Measurements from ENCODE around the gene PDCL2. TPM values are rescaled to one million over a fixed set of nuclear protein-coding genes. Genes with fewer than 3 reads are reported as not detected.

PDCL2 gene
- total and polyA plus RNA-seq, 9 of the 15 experiments (the other 6 are each of a cell fraction or from before 2014, with no cell fraction given): 0.62 to 2.5 (median 1.2) TPM

DNA sequence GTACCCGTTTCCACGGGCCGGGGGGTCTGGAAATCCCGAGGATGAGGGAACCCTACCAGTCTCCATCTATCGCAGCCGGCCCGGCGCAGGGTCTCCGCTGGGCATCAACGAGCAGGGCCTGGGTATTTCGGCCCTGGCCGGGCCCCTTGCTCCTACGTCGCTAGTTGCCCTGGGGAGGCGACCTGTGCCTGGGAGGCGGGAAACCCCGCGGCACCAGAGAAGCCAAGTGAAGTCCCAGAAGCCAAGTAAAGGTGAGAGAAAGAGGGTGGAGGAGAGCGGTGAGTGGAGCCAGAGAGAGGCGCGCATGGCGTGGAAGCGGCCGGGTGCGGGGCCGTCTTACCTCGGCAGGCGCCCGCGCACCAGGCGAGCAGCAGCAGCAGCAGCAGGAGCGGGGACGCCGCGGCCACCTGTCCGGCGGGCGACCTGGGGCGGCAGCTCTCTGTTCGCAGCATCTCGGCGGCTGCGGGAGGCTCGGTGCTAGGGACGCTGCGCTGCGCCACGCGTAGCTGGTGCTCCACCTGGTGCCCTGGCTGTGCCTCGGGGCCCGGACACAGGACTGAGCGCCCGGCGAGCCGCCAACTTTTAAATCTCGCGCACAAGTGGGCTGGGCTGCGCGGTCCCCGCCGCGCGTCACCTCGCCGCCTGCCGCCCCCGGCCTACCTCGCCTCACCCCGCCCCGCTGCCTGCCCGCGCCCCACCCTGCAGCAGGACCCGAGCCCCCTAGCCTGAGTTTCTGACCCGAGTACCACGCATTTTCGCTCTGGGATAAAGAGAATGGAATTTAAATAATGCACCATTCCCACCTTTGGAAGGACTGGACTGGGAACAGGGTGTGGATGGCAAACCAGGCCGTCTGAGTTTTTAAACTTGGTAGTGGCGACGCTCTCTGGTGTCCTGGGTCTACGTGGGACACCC lies 44.0 kb upstream of the PDCL2 start, which contains the start of gene NMU (continued):
- TF ChIP-seq TAF1 (IDR thresholded peaks at IDR 0.05; ENCODE audit: control insufficient read depth, extremely low read depth, insufficient read depth, low read length, severe bottlenecking): peak; percentile 77
- TF ChIP-seq, protein P1, sequence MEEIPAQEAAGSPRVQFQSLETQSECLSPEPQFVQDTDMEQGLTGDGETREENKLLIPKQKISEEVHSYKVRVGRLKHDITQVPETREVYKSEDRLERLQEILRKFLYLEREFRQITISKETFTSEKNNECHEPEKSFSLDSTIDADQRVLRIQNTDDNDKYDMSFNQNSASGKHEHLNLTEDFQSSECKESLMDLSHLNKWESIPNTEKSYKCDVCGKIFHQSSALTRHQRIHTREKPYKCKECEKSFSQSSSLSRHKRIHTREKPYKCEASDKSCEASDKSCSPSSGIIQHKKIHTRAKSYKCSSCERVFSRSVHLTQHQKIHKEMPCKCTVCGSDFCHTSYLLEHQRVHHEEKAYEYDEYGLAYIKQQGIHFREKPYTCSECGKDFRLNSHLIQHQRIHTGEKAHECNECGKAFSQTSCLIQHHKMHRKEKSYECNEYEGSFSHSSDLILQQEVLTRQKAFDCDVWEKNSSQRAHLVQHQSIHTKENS (CRISPR knock-in tag; IDR thresholded peaks at IDR 0.05): no peak
- TF ChIP-seq ZNF121 (CRISPR knock-in tag; conservative IDR thresholded peaks at IDR 0.05): no peak
- TF ChIP-seq EZH2 (IDR thresholded peaks at IDR 0.05; ENCODE audit: borderline replicate concordance, low read depth, low read length): no peak
- TF ChIP-seq, protein P2, sequence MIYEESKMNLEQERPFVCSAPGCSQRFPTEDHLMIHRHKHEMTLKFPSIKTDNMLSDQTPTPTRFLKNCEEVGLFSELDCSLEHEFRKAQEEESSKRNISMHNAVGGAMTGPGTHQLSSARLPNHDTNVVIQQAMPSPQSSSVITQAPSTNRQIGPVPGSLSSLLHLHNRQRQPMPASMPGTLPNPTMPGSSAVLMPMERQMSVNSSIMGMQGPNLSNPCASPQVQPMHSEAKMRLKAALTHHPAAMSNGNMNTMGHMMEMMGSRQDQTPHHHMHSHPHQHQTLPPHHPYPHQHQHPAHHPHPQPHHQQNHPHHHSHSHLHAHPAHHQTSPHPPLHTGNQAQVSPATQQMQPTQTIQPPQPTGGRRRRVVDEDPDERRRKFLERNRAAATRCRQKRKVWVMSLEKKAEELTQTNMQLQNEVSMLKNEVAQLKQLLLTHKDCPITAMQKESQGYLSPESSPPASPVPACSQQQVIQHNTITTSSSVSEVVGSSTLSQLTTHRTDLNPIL (CRISPR knock-in tag; IDR thresholded peaks at IDR 0.05): no peak
- TF ChIP-seq STAT5A (IDR thresholded peaks at IDR 0.05; ENCODE audit: borderline replicate concordance, low read length): no peak
- TF ChIP-seq CC2D1A (IDR thresholded peaks at IDR 0.05): no peak
- TF ChIP-seq POLR2G (IDR thresholded peaks at IDR 0.05; ENCODE audit: low read depth, low read length): peak; percentile 97
- no peak for TF ChIP-seq BRD4 (IDR thresholded peaks at IDR 0.05)
- no peak for TF ChIP-seq ZC3H8 (IDR thresholded peaks at IDR 0.05)
- no peak for TF ChIP-seq JUN (IDR thresholded peaks at IDR 0.05; ENCODE audit: borderline replicate concordance, low read depth, low read length)
- TF ChIP-seq JUN (CRISPR knock-in tag; IDR thresholded peaks at IDR 0.05; ENCODE audit: borderline replicate concordance): 0 out of 2 replicates have a peak, but pooled peaks have one; percentile 17
- TF ChIP-seq, protein P3, sequence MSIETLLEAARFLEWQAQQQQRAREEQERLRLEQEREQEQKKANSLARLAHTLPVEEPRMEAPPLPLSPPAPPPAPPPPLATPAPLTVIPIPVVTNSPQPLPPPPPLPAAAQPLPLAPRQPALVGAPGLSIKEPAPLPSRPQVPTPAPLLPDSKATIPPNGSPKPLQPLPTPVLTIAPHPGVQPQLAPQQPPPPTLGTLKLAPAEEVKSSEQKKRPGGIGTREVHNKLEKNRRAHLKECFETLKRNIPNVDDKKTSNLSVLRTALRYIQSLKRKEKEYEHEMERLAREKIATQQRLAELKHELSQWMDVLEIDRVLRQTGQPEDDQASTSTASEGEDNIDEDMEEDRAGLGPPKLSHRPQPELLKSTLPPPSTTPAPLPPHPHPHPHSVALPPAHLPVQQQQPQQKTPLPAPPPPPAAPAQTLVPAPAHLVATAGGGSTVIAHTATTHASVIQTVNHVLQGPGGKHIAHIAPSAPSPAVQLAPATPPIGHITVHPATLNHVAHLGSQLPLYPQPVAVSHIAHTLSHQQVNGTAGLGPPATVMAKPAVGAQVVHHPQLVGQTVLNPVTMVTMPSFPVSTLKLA (conservative IDR thresholded peaks at IDR 0.05): 0 out of 4 replicates have a peak, but pooled peaks of 1 of the 2 experiments have one; percentile 33
- TF ChIP-seq PRMT5 (CRISPR knock-in tag; IDR thresholded peaks at IDR 0.05): no peak
- no peak for TF ChIP-seq ATF1 (CRISPR knock-in tag; IDR thresholded peaks at IDR 0.05)
- peak; percentile 69 for TF ChIP-seq ATF1 (tag; IDR thresholded peaks at IDR 0.05)
- TF ChIP-seq, protein P4, sequence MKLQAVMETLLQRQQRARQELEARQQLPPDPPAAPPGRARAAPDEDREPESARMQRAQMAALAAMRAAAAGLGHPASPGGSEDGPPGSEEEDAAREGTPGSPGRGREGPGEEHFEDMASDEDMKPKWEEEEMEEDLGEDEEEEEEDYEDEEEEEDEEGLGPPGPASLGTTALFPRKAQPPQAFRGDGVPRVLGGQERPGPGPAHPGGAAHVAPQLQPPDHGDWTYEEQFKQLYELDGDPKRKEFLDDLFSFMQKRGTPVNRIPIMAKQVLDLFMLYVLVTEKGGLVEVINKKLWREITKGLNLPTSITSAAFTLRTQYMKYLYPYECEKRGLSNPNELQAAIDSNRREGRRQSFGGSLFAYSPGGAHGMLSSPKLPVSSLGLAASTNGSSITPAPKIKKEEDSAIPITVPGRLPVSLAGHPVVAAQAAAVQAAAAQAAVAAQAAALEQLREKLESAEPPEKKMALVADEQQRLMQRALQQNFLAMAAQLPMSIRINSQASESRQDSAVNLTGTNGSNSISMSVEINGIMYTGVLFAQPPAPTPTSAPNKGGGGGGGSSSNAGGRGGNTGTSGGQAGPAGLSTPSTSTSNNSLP (IDR thresholded peaks at IDR 0.05; ENCODE audit: borderline replicate concordance, low read depth, low read length): no peak
- TF ChIP-seq, protein P5, sequence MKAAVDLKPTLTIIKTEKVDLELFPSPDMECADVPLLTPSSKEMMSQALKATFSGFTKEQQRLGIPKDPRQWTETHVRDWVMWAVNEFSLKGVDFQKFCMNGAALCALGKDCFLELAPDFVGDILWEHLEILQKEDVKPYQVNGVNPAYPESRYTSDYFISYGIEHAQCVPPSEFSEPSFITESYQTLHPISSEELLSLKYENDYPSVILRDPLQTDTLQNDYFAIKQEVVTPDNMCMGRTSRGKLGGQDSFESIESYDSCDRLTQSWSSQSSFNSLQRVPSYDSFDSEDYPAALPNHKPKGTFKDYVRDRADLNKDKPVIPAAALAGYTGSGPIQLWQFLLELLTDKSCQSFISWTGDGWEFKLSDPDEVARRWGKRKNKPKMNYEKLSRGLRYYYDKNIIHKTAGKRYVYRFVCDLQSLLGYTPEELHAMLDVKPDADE (conservative IDR thresholded peaks at IDR 0.05; ENCODE audit: control insufficient read depth, low read depth, low read length): peak; percentile 86
- TF ChIP-seq NONO (IDR thresholded peaks at IDR 0.05; ENCODE audit: low read depth in 2 of 2, low read length in 1 of 2): peak; percentile 31 to 97; a peak in 2 of 4 replicates
- TF ChIP-seq TEAD2 (tag; IDR thresholded peaks at IDR 0.05): no peak
- TF ChIP-seq SNIP1 (IDR thresholded peaks at IDR 0.05; ENCODE audit: low read depth): no peak

All from K562 (cell line).